Effector CD4-positive, alpha-beta T cell (primary cell): ENCODE measurements around the gene DDB1.
A peak's percentile ranks its signal among the peaks of the same experiment; 100 is the strongest.

ENCODE experiments used
- DNase-seq: peaks from one replicate; pipeline ENCODE4 v3.0.0-alpha.2; 2020

The DDB1 gene

DNA sequence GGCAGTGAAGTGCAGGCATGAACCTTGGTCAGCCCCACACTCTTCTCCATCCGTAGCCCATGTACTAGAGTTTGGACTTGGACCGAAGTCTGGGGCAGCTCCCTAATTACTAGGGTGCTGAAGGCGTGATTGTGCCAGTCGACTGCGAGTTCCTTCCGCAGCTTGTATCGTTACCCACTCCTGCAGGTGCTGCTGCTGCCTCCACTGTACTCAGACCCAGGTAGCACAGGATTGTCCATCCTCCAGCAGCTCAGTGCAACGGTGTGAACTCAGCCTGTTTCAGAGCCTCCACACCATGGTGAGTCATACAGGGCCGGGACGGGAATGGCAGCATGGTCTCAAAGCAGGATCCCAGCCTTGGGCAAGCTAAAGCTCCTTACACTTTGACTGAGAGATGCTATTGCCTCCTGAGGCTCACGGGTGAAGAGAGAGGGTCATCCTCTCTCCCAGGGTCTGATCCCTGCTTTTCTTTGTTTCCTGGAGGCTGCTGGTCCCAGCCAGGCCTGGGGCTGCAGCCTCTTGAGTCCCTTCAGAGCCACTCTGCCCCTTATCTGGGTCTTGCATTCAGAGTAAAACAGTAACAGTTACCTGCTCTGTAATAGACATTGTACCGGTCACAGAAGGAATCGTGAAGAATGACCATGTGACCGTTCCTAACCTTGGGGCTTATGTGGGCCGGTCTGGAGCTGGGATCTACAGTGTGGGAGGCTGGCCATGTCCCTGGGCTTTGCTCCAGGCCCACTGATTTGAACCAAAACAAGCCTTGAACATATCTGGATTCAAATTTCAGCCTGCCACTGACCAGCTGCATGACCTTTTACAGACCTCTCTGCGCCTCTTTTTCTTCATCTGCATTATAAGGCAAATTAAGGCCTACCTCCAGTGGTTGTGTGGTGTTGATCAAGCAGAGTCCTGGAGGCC, 1.8 kb upstream of the DDB1 start:
- no peak for DNase-seq

DNA sequence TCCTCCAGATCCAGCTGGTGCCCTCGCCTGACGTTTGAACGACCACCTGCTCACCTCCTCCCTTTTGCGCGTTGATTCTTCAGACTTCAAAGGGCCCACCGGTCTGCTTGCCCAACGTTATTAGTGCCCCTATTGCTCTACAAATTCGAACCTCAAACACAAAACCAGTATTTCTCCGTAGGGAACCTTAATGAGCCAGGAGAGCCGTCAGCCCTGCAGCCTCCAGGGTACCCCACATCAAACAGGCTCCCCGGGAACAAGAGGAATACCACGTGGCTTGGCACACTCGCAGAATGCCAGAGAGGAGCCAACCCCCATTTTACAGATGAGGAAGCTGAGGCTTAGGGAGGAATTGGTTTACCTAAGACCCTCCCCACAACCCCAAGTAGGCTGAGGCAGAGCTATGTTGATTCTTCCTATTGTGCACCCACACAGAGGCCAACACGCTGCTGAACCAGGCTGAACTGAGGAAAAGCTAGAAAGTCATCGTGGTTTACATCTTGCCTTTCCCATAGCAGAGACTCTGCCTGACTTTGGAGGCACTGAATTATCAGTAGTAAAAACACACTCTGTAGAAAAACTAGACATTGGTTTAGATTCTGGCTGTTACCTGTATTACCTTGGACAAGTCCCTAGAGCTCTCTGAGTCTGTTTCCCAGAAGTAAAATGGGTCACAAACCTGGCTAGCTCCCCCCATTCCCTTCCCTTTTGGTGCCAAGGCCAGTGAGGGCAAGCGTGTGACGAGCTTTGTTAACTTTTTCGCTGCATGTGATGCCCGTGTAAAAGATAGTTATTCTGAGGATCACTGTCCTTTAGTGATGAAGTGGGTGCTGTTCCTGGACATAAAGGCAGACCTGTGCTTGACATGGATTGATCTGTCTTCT, 887 bp upstream of the DDB1 start:
- no peak for DNase-seq

DNA sequence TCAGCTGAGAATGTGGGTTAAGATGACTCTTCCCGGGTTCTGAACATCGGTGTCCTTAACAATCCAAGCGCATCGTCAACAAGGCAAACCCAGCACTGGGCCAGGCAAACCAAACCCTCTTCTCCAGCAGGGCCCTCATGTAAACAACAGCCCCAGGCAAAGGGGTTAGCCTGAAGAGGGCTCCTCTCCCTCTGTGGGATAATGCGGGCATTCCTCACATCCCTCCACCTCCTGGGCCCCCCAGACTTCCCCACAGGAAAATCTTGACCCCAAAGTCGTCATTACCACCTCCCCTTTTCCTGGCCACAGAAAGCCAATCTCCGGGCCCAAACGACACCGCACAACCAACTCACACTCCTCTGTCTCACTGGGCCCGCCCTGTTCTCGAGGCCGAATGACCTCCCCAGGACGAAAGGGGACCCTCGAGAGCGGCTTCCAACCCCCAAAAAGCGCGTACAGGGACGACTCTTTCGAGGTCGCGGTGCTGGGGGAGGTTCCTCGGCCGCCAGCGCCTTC, 566 bp downstream of the DDB1 start:
- no peak for DNase-seq

DNA sequence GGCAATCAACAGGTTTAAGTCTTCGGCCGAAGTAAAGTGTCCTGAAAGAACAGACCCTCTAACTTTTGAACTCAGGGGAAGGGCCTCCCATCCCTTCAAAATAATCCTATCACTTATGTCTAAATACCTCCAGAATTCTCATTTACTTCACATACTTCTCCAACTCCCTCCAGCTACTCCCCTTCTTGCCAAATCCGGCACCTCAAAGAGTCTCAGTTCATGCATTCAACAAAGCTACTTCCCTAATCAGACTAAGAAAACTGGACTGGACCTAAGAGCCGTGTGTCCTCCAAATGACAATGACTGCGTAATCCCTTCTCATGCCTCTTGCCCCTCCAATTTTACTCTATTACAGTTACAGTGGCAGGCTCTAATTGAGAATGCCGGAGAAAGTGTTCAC, 1.3 kb downstream of the DDB1 start:
- DNase-seq: no peak

DNA sequence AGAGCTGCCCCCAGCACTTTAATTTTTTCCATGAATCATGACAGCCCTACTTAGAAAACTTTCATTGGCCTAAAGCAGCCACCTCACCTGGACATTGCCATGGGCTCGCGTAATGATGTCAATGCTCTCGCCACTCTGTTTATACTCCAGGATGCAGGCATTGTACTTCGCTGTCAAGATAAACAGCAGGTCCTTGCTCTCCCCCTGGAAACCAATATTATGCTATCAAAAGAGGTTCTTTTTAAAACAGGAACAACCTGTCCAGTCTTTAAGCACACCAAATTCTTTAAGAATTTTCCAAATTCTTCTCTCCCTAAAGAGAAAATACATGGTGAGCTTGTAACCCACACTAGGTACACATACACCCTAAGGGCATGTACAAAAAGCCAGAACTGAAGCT, 3.0 kb downstream of the DDB1 start:
- no peak for DNase-seq

DNA sequence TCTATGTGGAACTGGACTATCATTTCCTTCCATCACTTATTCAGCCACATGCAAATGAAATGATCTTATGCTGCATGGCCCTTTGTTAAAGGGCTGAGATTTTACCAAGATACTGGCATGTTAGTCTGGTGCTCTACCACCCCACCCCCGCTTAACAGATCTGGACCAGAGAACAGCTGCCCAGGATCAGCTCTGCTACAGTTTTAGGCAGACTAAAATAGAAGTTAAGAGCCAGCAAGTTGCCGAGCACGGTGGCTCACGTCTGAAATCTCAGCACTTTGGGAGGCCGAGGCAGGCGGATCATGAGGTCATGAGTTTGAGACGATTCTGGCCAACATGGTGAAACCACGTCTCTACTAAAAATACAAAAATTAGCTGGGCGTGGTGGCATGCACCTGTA, 4.6 kb downstream of the DDB1 start:
- no peak for DNase-seq

DNA sequence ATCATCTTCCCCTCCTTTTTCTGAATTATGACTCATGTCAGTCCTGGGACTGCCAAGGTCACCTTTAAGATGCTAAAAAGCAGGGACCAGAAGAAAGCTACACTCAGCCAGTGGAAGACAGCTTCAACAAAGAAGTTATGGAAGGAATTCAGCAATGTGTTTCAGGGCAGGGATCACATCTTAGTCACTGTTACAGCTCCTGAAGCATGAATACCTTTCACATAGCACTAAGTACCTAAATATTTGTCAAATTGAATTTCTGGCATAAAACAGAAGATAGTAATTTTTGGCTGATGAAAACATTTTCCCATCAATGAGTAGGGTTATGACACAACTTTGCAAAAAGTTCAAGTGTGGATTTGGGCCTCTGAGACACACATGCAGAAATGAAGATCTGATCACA, 5.2 kb downstream of the DDB1 start:
- DNase-seq: no peak

DNA sequence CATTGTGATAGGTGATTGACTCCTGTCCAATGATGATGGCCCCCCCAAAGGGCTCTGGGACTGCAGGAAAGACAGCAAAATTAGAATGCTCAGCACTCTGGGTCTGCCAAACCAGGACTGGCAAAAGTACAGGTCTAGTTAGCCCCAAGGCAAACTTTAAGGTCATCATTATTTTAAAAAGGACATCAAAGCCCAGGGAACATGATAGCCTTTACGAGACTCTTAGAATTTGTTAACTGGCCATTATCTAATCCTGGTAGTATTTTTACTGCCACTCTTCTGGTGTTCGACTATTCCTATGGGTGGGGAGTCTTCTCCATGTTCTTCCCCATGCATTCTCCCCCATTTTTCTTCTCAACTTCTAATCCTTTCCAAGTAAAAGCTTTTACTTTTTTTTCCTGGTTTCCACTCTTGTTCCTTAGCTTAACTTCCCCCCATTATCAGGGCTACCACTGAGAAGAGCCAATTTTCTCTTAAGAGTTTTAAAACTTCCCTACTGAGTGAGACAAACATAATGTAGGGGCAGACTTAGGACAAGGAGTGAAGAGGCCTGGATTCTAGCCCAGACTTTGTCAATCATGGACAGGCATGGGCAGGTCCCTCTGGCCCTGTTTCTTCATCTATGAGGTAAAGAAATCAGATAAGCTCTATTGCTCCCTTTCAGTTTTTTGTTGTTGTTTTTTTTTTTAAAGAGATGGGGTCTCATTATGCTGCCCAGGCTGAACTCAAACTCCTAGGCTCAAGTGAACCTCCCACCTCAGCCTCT, 7.1 kb downstream of the DDB1 start:
- DNase-seq: no peak

DNA sequence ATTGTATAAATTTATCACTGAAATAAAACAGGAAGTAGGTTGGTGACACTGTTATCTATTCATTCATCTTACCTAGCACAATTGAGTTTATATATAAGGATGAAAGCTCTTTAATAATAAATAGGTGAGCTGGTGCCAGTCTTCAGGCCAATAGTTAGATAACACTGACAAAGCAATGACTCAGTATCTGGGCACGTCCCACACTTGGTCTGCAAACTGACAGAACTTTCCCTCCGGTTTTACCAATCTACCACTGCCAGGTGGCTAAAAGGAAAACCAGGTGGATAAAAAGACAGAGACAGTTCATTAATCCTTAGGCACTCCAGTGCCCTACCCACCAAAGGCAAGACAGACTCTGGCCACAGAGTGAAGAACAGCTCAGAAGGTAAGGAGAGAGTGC, 17.6 kb downstream of the DDB1 start:
- no peak for DNase-seq

DNA sequence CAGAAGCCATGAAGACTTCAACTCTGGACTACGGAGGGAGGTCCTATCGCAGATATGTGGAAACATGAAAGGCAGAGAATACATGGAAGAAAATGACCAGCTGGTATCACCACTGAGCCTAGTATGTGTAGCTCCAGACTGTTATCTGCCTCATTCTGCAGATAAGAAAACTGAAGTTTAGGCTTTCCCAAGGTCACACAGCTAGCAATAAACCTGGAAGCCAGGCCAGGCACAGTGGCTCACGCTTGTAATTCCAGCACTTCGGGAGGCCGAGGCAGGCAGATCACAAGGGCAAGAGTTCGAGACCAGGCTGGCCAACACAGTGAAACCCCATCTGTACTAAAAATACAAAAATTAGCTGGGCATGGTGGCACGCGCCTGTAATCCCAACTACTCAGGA, 22.2 kb downstream of the DDB1 start:
- no peak for DNase-seq

DNA sequence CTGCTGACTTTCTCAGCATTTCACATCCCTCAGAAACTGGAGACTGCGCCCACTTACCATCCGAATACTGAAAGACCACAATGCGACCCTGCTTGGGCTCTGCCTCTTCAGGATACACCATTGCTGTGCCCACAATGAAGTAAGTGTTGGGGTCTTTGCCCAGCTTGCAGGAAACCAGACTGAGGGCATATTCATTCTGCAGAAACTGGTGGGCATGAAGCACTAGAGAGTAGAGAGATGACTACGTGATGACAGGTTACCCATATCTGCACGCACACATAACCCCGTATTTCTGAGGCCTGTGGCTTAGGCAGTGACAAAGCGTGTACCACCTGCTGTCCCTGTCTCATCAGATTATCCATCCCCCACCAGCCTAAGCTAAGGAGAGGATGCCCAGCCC, 23.2 kb downstream of the DDB1 start:
- no peak for DNase-seq

DNA sequence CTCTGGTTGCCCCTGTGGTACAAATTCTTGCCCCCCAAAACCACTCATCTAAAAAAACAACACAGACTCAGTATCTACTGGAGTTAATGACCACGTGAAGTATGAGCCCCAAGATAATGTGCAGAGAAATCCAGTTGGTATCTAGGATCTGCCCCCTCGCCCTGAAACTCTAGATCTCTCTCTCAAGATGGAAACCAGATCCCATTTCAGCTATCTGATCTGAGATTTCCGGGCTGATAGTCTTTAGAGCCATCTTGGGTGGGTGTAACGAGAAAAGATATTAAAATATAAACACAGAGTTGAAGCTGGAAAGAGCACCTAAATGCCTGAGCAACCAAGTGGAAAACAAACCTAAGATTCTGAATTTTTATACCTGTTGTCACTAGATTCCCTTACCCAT, 23.8 kb downstream of the DDB1 start:
- no peak for DNase-seq

DNA sequence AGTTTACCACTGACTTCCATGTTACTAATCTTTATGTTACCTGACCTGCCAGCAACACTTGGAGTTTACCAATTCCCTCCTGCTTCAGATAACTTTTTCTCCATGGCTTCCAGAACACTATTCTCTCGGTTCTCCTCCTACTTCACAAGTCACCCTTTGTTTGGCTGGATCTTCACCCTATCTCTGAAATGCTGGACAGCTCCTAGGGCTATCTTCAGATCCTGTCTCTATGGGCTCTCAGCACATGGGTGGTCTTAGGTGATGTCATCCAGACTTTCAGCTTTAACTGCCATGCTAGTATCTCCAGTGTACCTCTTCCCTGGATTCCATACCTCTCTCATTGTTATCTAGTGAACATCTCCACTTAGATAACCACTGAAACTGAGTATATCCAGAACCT, 25.6 kb downstream of the DDB1 start:
- no peak for DNase-seq

DNA sequence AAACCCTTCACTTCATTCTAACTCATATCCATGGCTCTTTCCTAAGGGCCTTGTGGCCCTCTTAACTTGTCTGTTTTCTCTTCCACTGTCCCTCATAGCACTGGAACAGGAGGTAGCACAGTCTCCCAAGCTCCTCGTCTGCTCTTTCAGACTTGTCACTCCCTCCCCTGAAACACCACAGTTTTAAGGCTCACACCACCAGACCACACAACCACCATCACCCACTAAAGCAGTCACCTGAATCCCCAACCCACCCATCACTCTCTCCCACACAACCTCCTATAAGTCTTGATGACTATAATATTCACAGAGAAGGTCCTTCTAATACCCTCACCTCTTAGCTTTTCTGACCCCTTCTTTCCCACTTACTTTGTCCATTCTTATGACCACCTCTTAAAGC, 26.7 kb downstream of the DDB1 start:
- DNase-seq: no peak

DNA sequence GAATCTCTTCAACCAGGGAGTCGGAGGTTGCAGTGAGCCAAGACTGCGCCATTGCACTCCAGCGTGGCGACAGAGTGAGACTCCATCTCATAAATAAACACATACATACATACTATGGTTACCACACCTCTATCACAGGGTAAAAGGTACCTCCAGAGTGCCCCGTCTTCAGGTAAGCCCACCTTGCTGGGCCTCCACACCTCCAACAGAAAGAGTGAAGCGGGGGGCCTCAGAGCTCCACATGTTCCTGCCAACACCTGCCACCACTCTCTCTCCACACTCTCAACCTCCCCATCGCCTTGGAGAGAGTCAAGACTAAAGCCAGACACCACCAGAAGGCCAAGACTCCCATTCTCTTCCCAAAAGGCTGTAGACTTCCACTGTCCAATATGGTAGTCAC, 27.5 kb downstream of the DDB1 start:
- DNase-seq: no peak

DNA sequence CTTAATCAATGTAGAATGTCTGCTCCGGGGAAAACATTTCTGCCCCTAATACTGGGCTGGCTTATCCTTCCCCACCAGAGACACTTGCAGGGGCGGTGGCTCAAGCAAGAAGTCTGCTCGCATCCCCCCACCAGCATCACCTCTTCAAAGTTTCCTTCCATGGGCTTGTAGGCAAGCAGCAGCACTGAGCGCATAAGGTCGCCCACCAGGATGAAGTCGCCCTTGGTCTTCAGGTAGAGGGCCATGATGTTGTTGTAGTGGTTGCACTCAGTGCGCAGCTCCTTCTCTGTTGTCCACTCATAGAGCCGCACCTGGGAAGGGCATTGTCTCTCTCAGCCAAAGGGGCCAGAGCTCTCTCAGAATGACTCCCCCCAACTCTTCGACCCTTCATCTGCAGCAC, 29.2 kb downstream of the DDB1 start:
- no peak for DNase-seq

DNA sequence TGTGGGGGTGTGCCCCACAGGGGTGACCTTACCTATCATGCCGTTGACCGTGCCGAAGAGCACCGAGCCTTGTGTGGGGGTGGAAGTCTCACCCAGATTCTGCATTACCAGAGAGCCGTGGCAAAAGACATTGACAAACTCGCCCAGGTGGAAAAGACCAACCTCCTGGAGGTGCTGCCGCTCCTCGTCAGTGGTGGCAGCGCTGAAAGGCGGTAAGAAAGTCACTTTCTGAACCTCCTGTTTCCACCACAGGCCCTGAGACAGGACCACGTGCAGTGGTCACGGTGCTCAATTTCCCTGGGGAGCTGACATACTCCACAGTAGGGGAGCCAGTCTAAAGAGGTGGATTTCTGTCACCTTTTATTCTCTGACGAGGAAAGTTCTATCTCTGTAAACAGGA, 30.4 kb downstream of the DDB1 start:
- no peak for DNase-seq

DNA sequence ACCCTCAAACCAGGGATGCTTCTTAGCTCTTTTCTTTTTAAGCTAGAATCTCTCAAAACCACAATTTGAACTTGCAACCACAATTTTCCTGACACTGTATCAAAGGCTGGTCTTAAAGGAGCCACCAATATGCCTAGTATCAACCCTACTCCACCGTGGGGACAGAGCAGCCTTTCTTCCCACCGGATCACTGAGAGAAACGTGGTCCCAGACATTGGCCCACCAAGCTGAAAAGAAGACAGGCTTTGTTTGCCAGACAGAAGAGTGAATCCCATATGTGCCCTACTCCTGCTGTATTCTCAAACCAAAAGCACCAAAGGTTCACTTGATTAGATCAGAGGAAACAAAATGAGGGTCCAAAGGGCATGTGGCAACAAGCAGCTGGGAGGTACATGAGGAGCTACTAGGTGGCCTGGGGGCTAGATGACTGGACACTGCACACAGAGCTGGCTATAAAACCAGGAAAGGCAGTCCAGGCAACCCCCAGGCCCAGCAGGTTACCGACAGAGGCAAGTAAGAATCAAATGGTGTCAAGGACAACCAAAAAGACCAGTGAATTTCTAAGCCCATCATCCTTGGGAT, 34.2 kb downstream of the DDB1 start:
- DNase-seq: no peak

DNA sequence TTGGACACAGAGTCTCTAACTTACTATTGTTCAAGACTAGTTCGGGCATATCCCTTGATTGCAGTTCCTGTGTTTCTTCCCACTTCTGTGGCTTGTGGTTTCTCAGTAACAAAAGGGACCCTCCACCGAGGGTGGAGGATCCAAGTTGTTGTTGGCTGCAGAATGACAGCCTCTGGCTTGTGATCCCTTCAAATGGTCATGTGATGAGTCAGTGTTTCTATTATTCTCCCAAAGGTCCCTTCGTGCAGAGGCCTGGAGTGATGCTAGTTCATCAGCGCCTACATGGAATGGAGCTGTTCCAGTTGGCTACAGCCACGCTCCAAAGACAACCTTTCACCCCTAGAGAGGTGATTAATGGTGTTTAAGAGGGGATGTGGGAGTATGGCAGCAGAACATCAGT, 35.2 kb downstream of the DDB1 start:
- no peak for DNase-seq

DNA sequence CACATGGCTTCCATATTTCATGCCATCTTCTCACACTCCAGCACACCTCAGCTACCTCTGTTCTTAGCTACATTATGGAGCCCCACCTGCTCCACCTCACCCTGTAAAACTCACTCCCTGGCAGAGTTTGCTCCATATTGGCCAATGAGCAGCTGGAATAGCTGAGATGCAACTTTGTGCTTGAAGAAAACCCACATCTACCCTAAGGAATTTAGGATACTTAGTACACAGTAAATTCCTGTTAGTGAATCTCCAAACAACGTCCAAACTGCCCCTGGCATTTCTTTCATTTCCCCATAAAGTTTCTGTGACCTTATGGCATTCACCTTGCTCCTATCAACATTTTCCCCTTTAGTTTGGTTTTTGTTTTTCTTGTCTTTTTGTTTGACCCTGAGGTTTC, 35.6 kb downstream of the DDB1 start:
- no peak for DNase-seq

DNA sequence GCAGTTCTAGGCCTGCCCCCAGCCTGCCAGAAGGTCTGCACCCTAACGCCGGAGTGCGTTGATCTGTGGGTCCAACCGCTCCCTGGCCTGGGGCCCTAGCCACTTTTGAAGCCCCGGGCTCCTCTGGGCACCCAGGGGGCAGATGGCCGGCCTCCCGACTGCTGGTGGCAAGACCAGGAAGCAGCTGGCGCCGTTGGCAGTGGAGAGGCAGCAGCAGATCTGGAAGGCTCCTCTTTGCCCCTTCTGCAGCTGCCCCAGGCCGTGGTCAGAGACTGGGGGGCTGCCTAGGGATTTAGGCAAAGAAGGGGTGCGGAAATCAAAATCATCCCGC, 37.3 kb downstream of the DDB1 start:
- no peak for DNase-seq

DNA sequence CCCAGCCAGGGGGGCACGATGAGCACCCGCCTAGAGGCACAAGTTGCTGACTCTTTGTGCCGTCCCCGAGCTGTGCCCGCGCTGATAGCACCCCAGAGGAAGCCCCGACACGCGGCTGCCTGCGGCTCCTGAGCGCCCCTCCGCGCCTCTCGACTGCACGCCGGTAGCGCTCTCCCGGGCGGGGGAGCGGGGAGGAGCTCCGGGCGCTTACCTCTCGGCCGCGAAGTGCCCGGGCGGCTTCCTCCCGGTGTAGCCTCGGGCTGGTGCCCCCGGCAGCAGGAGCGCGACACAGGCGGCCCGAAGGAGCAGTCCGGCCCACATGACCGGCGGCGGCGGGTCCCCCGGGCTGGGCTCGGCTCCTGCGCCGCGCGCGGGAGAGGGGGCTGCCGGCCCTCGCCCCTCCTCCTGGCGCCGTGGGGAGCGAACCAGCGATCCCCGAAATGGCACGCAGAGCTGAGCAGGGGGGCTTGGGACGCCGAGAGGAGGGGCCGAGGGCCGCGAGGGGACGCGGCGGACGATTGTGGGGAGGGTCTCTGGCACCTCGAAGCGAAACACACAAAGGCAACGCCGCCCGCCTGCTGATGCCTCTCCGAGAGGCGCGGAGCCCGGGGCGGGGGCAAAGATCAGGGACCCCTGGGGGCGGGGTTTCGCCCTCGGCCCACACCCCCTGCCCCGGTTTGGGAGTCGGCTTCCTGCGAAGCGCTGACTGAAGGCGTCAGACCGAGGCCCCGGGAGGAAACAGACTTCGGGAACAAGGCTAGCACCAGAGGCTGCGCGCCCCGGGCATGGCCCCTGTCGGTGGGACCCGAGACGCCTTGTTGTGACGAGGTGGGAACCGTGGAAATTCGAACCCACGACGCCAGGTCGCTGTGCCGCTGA, 37.9 kb downstream of the DDB1 start, which contains the start of gene VWCE:
TSS of gene VWCE (minus strand) at position 600 of the 879 bp plus-strand sequence. CDS start at position 321, 279 bp downstream.
- DNase-seq: peak; percentile 26
